SK-N-SH treated with all-trans-retinoic acid at 6 μM for 48 hours (cell line): ENCODE results near the gene CINP.

Experiments
- TOX ChIP-seq: fragments of 250-450 bp; sonication (Bioruptor Pico); IDR thresholded peaks from 2 replicates; pipeline ENCODE4 v1.8.0; 2021; ENCODE audit warnings: mild to moderate bottlenecking, moderate library complexity, borderline replicate concordance
- ZFP3 ChIP-seq: fragments of 250-450 bp; sonication (Bioruptor Pico); IDR thresholded peaks from 2 replicates; pipeline ENCODE4 v1.5.0; 2020; ENCODE audit warnings: mild to moderate bottlenecking, moderate library complexity
- ZFP30 ChIP-seq: fragments of 450-650 bp; formaldehyde crosslinking; IDR thresholded peaks from 2 replicates; pipeline ENCODE4 v1.5.0; 2022; ENCODE audit warnings: mild to moderate bottlenecking, moderate library complexity
- TF ChIP-seq, protein P1 (sequence below): fragments of 250-450 bp; sonication (Bioruptor Pico); IDR thresholded peaks from 2 replicates; pipeline ENCODE4 v1.8.0; 2020; ENCODE audit warnings: mild to moderate bottlenecking, moderate library complexity, borderline replicate concordance
- TF ChIP-seq, protein P2 (sequence below): fragments of 250-450 bp; sonication (Bioruptor Pico); IDR thresholded peaks from 2 replicates; pipeline ENCODE4 v1.5.1; 2020; ENCODE audit warnings: low read depth, mild to moderate bottlenecking, moderate library complexity

DNA sequence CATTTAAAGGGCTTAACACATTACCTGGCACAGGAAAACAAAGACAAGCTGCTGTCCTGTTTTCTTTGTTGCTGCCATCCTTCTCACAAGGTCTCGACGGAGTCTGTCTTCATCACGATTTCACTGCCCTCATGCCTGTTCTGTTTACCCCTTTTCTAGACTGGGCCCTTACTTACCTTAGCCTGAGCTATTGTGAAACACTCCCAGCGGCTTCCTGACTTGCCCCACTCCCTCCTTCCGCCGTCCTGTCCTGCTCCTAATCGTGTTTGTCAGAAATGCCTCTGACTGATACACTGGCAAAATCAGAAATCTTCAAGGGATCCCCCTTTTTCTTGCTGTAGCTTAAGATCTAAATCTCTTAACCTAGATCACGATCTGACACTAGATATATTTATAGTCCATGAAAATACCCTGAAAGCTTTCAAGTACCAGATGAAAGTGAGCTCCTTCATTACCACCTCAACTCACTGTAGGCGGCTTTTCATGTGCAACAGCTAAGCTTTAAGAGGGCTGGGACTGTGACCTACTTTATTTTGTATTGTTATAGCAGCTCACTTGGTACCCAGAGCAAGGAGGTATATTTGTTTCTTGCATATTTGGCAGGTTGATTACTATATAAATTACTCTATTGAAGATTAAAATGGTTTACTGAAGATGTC, 32.2 kb upstream of the CINP start:
- TF ChIP-seq, protein P1, sequence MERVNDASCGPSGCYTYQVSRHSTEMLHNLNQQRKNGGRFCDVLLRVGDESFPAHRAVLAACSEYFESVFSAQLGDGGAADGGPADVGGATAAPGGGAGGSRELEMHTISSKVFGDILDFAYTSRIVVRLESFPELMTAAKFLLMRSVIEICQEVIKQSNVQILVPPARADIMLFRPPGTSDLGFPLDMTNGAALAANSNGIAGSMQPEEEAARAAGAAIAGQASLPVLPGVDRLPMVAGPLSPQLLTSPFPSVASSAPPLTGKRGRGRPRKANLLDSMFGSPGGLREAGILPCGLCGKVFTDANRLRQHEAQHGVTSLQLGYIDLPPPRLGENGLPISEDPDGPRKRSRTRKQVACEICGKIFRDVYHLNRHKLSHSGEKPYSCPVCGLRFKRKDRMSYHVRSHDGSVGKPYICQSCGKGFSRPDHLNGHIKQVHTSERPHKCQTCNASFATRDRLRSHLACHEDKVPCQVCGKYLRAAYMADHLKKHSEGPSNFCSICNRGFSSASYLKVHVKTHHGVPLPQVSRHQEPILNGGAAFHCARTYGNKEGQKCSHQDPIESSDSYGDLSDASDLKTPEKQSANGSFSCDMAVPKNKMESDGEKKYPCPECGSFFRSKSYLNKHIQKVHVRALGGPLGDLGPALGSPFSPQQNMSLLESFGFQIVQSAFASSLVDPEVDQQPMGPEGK (CRISPR knock-in tag) = no peak
- TF ChIP-seq, protein P2, sequence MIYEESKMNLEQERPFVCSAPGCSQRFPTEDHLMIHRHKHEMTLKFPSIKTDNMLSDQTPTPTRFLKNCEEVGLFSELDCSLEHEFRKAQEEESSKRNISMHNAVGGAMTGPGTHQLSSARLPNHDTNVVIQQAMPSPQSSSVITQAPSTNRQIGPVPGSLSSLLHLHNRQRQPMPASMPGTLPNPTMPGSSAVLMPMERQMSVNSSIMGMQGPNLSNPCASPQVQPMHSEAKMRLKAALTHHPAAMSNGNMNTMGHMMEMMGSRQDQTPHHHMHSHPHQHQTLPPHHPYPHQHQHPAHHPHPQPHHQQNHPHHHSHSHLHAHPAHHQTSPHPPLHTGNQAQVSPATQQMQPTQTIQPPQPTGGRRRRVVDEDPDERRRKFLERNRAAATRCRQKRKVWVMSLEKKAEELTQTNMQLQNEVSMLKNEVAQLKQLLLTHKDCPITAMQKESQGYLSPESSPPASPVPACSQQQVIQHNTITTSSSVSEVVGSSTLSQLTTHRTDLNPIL (CRISPR knock-in tag) = no peak
- no peak for TF ChIP-seq ZFP3 (CRISPR knock-in tag)
- TF ChIP-seq ZFP30 = no peak
- no peak for TF ChIP-seq TOX
